K562 (cell line): Measurements from ENCODE around the gene KRTAP12-2. TPM values are rescaled to one million over a fixed set of nuclear protein-coding genes. Genes with fewer than 3 reads are reported as not detected.
"Not testable (repeated sequence)": the region's sequence is repeated elsewhere in the genome, so short reads cannot be mapped to it uniquely, and the experiment has no call there.

Experiments
- ATAC-seq: fragments of 200-7000 bp; cut with Tn5 transposase; 3 replicates; pipeline ENCODE4 v1.9.1; 2020; ENCODE audit warnings: moderate library complexity
- BruUV-seq: library from RNA; stranded (reverse); fragments of 400-500 nt; replicated peaks from 2 replicates; lab custom pipeline; 2021; lab: Mats Ljungman, UMichigan
- CTCF ChIA-PET: fragments of 300-600 bp; formaldehyde crosslinking; extraction: SDS; loops from one replicate; lab custom pipeline; 2021; ENCODE audit warnings: low intra/inter-chr PET ratio; lab: Yijun Ruan, JAX
- POLR2A ChIA-PET: fragments of 300-600, 350-650 bp; sonication (Branson Sonifier 250); formaldehyde crosslinking; extraction: SDS; loops from one replicate; lab custom pipeline; 2021; ENCODE audit warnings: antibody characterized with exemption, inconsistent platforms; lab: Yijun Ruan, JAX
- DNase-seq, 4 experiments: peaks; one replicate each; pipeline versions ENCODE4 v3.0.0 to v3.0.0-alpha.2; 2011 to 2018; ENCODE audit warnings: low spot score in 3 of 4, mixed read lengths in 3 of 4; ENCODE audit errors: extremely low read depth in 1 of 4
- FAIRE-seq: peaks from 2 replicates; lab custom pipeline; 2011; peaks lifted over from hg19 to GRCh38; lab: Jason Lieb, UNC
- H2AFZ ChIP-seq: 2 replicates; pipeline ENCODE4 v1.6.0; 2011; ENCODE audit warnings: low read depth, low read length, control low read depth, inconsistent platforms
- H3K27ac ChIP-seq: fragments of 200-600 bp; 3 replicates; pipeline ENCODE4 v1.8.0; 2011; ENCODE audit warnings: low read depth, mild to moderate bottlenecking, control low read depth, inconsistent platforms, low read length, moderate library complexity, mixed read lengths; ENCODE audit errors: extremely low read depth
- H3K27me3 ChIP-seq, 2 experiments: fragments of 300-600 bp in 1 of 2; 2 replicates in 1 of 2; 3 replicates in 1 of 2; pipeline versions ENCODE4 v1.6.0 to v1.8.0; 2011; ENCODE audit warnings: inconsistent platforms in 2 of 2, low read length in 2 of 2, mild to moderate bottlenecking in 1 of 2, mixed read lengths in 1 of 2, moderate library complexity in 1 of 2; ENCODE audit not compliant: control insufficient read depth in 2 of 2, insufficient read depth in 2 of 2
- H3K36me3 ChIP-seq: fragments of 300-600 bp; 3 replicates; pipeline ENCODE4 v1.8.0; 2011; ENCODE audit warnings: mild to moderate bottlenecking, low read length, inconsistent platforms; ENCODE audit not compliant: control insufficient read depth, insufficient read depth
- H3K4me1 ChIP-seq, 2 experiments: fragments of 200-600 bp in 1 of 2; replicated peaks in 1 of 2; 2 replicates in 1 of 2; 3 replicates in 1 of 2; pipeline versions ENCODE4 v1.5.1 to v1.8.0; 2011; ENCODE audit warnings: inconsistent platforms in 2 of 2, low read length in 2 of 2, mild to moderate bottlenecking in 1 of 2, mixed read lengths in 1 of 2, moderate library complexity in 1 of 2; ENCODE audit not compliant: control insufficient read depth in 2 of 2, insufficient read depth in 2 of 2
- H3K4me2 ChIP-seq: 2 replicates; pipeline ENCODE4 v1.6.1; 2011; ENCODE audit warnings: low read length, control low read depth, inconsistent platforms, mixed read lengths; ENCODE audit not compliant: insufficient read depth
- H3K4me3 ChIP-seq: fragments of 200-600 bp; sonication (generic), shearing (Covaris generic); 2 replicates; pipeline ENCODE4 v1.5.1; 2016; ENCODE audit warnings: control low read depth, inconsistent platforms
- H3K79me2 ChIP-seq: fragments of 200-600 bp; 3 replicates; pipeline ENCODE4 v1.8.0; 2011; ENCODE audit warnings: low read length, inconsistent platforms; ENCODE audit not compliant: control insufficient read depth, insufficient read depth
- H3K9ac ChIP-seq, 2 experiments: 2 replicates each; pipeline versions ENCODE4 v1.6.0 to v1.6.1; 2011; ENCODE audit warnings: low read depth in 2 of 2, low read length in 2 of 2, control low read depth in 1 of 2, inconsistent platforms in 1 of 2, mild to moderate bottlenecking in 1 of 2, mixed read lengths in 1 of 2; ENCODE audit not compliant: insufficient read depth in 1 of 2
- H3K9me1 ChIP-seq: one replicate; pipeline ENCODE4 v1.6.0; 2011; ENCODE audit warnings: inconsistent platforms, mild to moderate bottlenecking, low read length, moderate library complexity; ENCODE audit not compliant: control insufficient read depth, insufficient read depth
- H3K9me3 ChIP-seq: replicated peaks from 2 replicates; pipeline ENCODE4 v1.5.1; 2011; ENCODE audit warnings: low read depth, low read length, inconsistent platforms; ENCODE audit not compliant: control insufficient read depth, insufficient read depth
- H4K20me1 ChIP-seq: replicated peaks from 2 replicates; pipeline ENCODE4 v1.6.1; 2011; ENCODE audit warnings: low read length, inconsistent platforms, mixed read lengths; ENCODE audit not compliant: control insufficient read depth, insufficient read depth
- HMG20A ChIP-seq: fragments of 450-650 bp; formaldehyde crosslinking; conservative IDR thresholded peaks from 2 replicates; pipeline ENCODE4 v1.4.0; 2020; ENCODE audit warnings: mild to moderate bottlenecking, mixed read lengths
- LCOR ChIP-seq: sonication (generic); formaldehyde crosslinking; IDR thresholded peaks from 2 replicates; pipeline ENCODE4 v1.8.0; 2022; ENCODE audit warnings: mild to moderate bottlenecking, missing genetic modification reagents
- NR1H2 ChIP-seq: sonication (generic); formaldehyde crosslinking; IDR thresholded peaks from 2 replicates; pipeline ENCODE4 v1.4.0; 2020; ENCODE audit warnings: mild to moderate bottlenecking, missing genetic modification reagents
- NRF1 ChIP-seq, 2 experiments: fragments of 450-650 bp; IDR thresholded peaks in 1 of 2; conservative IDR thresholded peaks in 1 of 2; 2 replicates each; pipeline ENCODE4 v1.6.1; 2014; ENCODE audit warnings: mild to moderate bottlenecking in 2 of 2
- SRSF9 ChIP-seq: fragments of 200-400 bp; formaldehyde crosslinking; IDR thresholded peaks from 2 replicates; pipeline ENCODE4 v1.6.1; 2017; ENCODE audit warnings: low read depth, low read length, borderline replicate concordance
- TBP ChIP-seq: optimal IDR thresholded peaks from 2 replicates; pipeline ENCODE3; 2011; ENCODE audit warnings: low read depth, low read length, improper control_type of control experiment
- ZNF3 ChIP-seq: fragments of 250-450 bp; sonication (Bioruptor Pico); IDR thresholded peaks from 2 replicates; pipeline ENCODE4 v1.5.0; 2021; ENCODE audit warnings: mild to moderate bottlenecking, moderate library complexity
- WGBS: fragments of 100-300 bp; shearing (Covaris generic); methylation state at CpG from one replicate; pipeline ENCODE4 v1.1.6; 2016; ENCODE audit warnings: low coverage, mixed read lengths; ENCODE audit not compliant: insufficient coverage; ENCODE audit errors: missing lambda C conversion rate; 5-methylcytosine and 5-hydroxymethylcytosine counted together
- in situ Hi-C: fragments of 300-500 bp; cut with MboI; formaldehyde crosslinking; loops from 4 replicates; pipeline ENCODE4 v1.15.0; 2018; ENCODE audit warnings: inconsistent platforms, mixed read lengths
- intact Hi-C: fragments of 100-400 bp; cut with micrococcal nuclease; formaldehyde crosslinking; loops from 2 replicates; pipeline ENCODE4 v1.14.2; 2022
- polyA plus RNA-seq, 8 experiments: library from polyadenylated mRNA; depleted of rRNA in 4 of 8; stranded (reverse) in 5 of 8; unstranded in 3 of 8; fragments of >200 nt; fragmentation: Nextera tagmentation in 2 of 8; fragmentation: Illumina TruSeq in 1 of 8; extraction: Ambion mirVana in 2 of 8; extraction: Trizol in 1 of 8; gene quantifications; 2 replicates each; pipeline versions ENCODE4 v1.2.1 to v1.2.3, GENCODE V29; 2011 to 2014; ENCODE audit warnings: inconsistent platforms in 1 of 8, missing spikeins in 1 of 8
- total RNA-seq, 7 experiments: library from RNA; depleted of rRNA in 6 of 7; stranded (reverse); fragments of >200 nt in 6 of 7; fragmentation: Illumina TruSeq in 2 of 7; extraction: Trizol in 2 of 7; gene quantifications; 2 replicates each; pipeline versions ENCODE4 v1.2.1 to v1.2.3, GENCODE V29; 2011 to 2021; ENCODE audit warnings: low replicate concordance in 1 of 7
- TF ChIP-seq, protein P1 (sequence below): fragments of 450-650 bp; IDR thresholded peaks from 2 replicates; pipeline ENCODE4 v1.6.1; 2018; ENCODE audit not compliant: partially characterized antibody
- TF ChIP-seq, protein P2 (sequence below): sonication (generic); formaldehyde crosslinking; IDR thresholded peaks from 2 replicates; pipeline ENCODE4 v1.9.0; 2022; ENCODE audit warnings: mild to moderate bottlenecking, missing genetic modification reagents

Gene KRTAP12-2
- total and polyA plus RNA-seq, 9 of the 15 experiments (the other 6 are each of a cell fraction or from before 2014, with no cell fraction given): not detected

DNA sequence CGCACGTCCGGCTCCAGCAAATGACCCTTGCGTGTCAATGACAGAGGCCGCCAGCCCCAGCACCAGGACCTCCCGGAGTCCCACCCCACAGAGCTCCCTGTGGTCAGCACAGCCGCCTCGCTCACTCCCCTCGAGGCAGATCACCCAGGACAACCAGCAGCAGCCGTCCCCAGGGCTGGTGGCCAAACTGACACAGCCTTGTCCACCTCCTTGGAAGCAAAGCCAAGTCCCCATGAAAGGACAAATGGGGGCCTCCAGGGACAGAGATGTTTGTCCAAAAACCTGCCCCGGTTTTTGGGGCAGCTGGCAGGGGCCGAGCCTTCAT is 27.4 kb downstream of the KRTAP12-2 start:
- H3K4me1 ChIP-seq: peaks cover 0 to 3% of the 10 kb centered on the region in 2 experiments; a peak in 2 of 5 replicates
- DNase-seq (no peak), FAIRE-seq (no peak), ATAC-seq (no peak)
- no peak overlapping the region for H3K4me3 ChIP-seq
- TF ChIP-seq, protein P1, sequence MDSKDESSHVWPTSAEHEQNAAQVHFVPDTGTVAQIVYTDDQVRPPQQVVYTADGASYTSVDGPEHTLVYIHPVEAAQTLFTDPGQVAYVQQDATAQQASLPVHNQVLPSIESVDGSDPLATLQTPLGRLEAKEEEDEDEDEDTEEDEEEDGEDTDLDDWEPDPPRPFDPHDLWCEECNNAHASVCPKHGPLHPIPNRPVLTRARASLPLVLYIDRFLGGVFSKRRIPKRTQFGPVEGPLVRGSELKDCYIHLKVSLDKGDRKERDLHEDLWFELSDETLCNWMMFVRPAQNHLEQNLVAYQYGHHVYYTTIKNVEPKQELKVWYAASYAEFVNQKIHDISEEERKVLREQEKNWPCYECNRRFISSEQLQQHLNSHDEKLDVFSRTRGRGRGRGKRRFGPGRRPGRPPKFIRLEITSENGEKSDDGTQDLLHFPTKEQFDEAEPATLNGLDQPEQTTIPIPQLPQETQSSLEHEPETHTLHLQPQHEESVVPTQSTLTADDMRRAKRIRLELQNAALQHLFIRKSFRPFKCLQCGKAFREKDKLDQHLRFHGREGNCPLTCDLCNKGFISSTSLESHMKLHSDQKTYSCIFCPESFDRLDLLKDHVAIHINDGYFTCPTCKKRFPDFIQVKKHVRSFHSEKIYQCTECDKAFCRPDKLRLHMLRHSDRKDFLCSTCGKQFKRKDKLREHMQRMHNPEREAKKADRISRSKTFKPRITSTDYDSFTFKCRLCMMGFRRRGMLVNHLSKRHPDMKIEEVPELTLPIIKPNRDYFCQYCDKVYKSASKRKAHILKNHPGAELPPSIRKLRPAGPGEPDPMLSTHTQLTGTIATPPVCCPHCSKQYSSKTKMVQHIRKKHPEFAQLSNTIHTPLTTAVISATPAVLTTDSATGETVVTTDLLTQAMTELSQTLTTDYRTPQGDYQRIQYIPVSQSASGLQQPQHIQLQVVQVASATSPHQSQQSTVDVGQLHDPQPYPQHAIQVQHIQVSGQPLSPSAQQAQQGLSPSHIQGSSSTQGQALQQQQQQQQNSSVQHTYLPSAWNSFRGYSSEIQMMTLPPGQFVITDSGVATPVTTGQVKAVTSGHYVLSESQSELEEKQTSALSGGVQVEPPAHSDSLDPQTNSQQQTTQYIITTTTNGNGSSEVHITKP: no peak
- TF ChIP-seq HMG20A (CRISPR knock-in tag) (no peak), LCOR (no peak), ZNF3 (no peak), TBP (no peak), SRSF9 (no peak), NR1H2 (CRISPR knock-in tag) (no peak), NRF1 (conservative IDR thresholded peaks at IDR 0.05 in 1 of 2, IDR thresholded peaks at IDR 0.05 in 1 of 2) (no peak)
- TF ChIP-seq, protein P2, sequence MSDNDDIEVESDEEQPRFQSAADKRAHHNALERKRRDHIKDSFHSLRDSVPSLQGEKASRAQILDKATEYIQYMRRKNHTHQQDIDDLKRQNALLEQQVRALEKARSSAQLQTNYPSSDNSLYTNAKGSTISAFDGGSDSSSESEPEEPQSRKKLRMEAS (CRISPR knock-in tag): no peak
- no peak overlapping the region for H3K27ac ChIP-seq
- H3K9me1 ChIP-seq: no peaks in the 10 kb centered on the region
- H3K36me3 ChIP-seq: no peaks in the 10 kb centered on the region
- ChIA-PET POLR2A (interaction anchor here (0.6 kb wide), 1 partner anchor 28 kb away, joined by 3 read pairs; no protein-coding TSS in a partner anchor), CTCF (no interaction called here)
- H3K9me3 ChIP-seq: peaks cover 2% of the 10 kb centered on the region
- H3K27me3 ChIP-seq: peaks cover 0 to 6% of the 10 kb centered on the region in 2 experiments; a peak in 2 of 5 replicates
- H3K79me2 ChIP-seq: no peaks in the 10 kb centered on the region
- intact Hi-C loops: no loop called here
- no peak overlapping the region for H3K9ac ChIP-seq
- in situ Hi-C loops: no loop called here
- WGBS: 12% methylated on average over 12 of the region's 12 CpGs
- H2AFZ ChIP-seq: no peak overlapping the region
- no peaks in the 10 kb centered on the region for H4K20me1 ChIP-seq
- BruUV-seq: no TSS peak
- H3K4me2 ChIP-seq: no peak overlapping the region

DNA sequence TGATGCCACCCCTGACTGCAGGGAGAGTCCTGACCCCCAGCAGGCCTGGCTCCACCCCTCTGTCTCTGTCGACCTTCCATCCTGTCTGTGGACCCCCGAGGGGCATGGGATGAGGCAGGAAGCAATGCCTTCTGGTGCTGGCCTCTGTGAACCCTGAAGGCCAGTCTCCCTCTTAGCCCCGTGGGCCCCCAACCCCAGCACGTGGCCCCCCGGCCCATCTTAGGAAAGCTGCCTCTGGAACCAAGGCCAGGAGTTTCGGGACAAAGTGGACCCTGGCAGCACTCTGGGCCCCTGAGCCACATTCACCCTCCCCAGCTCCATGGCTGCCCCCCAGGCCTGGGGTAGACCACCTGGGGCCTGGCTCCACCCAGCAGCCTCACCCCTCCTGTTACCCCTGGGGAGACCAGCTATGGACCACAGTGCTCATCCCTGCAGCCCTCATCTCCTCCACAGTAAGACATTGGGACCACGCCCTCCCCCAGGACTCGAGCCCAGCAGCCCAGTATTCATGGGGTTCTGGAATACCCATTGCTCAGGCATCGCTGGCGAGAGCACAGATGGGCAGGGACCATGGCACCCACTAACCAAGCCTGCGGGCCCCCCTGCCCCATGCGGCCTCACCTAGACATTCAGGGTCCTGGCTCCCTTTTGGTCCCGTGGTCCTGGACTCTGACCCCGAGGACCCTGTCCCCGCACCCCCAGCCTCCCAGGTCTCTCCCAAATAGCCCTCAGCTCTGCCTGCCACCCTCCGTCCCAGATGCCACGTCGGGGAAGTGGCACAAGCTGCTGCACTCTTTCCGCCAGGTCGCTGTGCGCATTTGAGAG is 28.0 kb downstream of the KRTAP12-2 start:
- H3K9ac ChIP-seq, H3K4me3 ChIP-seq, H3K9me3 ChIP-seq, H3K27ac ChIP-seq, BruUV-seq, FAIRE-seq, intact Hi-C loops, H3K36me3 ChIP-seq, H3K4me1 ChIP-seq, in situ Hi-C loops, H3K9me1 ChIP-seq, ATAC-seq, H4K20me1 ChIP-seq, H2AFZ ChIP-seq, H3K4me2 ChIP-seq, DNase-seq, H3K27me3 ChIP-seq, H3K79me2 ChIP-seq: not testable (repeated sequence)
- CTCF ChIA-PET: interaction anchor here (0.6 kb wide), 1 partner anchor 104 kb away, joined by 3 read pairs; no protein-coding TSS in a partner anchor
- 14% methylated on average over 14 of the region's 21 CpGs for WGBS
- POLR2A ChIA-PET: interaction anchor here (0.6 to 1.0 kb wide), 2 partner anchors 16 to 27 kb away, joined by 3 read pairs; no protein-coding TSS in a partner anchor
